WERI-Rb-1 (cell line): ENCODE data around the gene ZDHHC1.
A peak's percentile ranks its signal among the peaks of the same experiment; 100 is the strongest.

Source experiments
- DNase-seq: peaks from one replicate; pipeline ENCODE4 v3.0.0-alpha.2; 2020
- H3K27ac ChIP-seq: fragments of 250-450 bp; sonication (Bioruptor Pico); 2 replicates; pipeline ENCODE4 v1.5.1; 2020; ENCODE audit warnings: mild to moderate bottlenecking, moderate library complexity
- H3K27me3 ChIP-seq: fragments of 250-450 bp; sonication (Bioruptor Pico); 2 replicates; pipeline ENCODE4 v1.5.1; 2021; ENCODE audit warnings: mild to moderate bottlenecking, low read depth, moderate library complexity; ENCODE audit not compliant: insufficient read depth, severe bottlenecking
- H3K36me3 ChIP-seq: fragments of 250-450 bp; sonication (Bioruptor Pico); 2 replicates; pipeline ENCODE4 v1.5.1; 2020; ENCODE audit warnings: mild to moderate bottlenecking, moderate library complexity
- H3K4me3 ChIP-seq: 2 replicates; pipeline ENCODE4 v1.5.1; 2011; ENCODE audit warnings: low read depth, mild to moderate bottlenecking, control low read depth, low read length
- H3K9me3 ChIP-seq: fragments of 250-450 bp; sonication (Bioruptor Pico); 2 replicates; pipeline ENCODE4 v1.5.1; 2021; ENCODE audit warnings: mild to moderate bottlenecking, moderate library complexity; ENCODE audit not compliant: severe bottlenecking
- CTCF ChIP-seq: IDR thresholded peaks from 2 replicates; pipeline ENCODE4 v1.5.1; 2011; ENCODE audit warnings: low read depth, mild to moderate bottlenecking, control low read depth, inconsistent platforms, low read length

The ZDHHC1 gene

GRCh38 chr16:67411339-67411738 is 4.9 kb downstream of the ZDHHC1 start:
- DNase-seq = no peak
- H3K27ac ChIP-seq = no peak overlapping the region
- TF ChIP-seq CTCF = no peak
- no peak overlapping the region for H3K4me3 ChIP-seq
- H3K27me3 ChIP-seq = no peaks in the 10 kb centered on the region
- no peaks in the 10 kb centered on the region; the same call in 1 of the 2 replicates for H3K36me3 ChIP-seq
- H3K9me3 ChIP-seq = no peaks in the 10 kb centered on the region

GRCh38 chr16:67409631-67410030 is 6.6 kb downstream of the ZDHHC1 start:
- no peaks in the 10 kb centered on the region for H3K9me3 ChIP-seq
- no peak for TF ChIP-seq CTCF
- H3K27ac ChIP-seq = no peak overlapping the region
- no peaks in the 10 kb centered on the region for H3K27me3 ChIP-seq
- no peaks in the 10 kb centered on the region; the same call in 1 of the 2 replicates for H3K36me3 ChIP-seq
- DNase-seq = no peak
- H3K4me3 ChIP-seq = no peak overlapping the region

GRCh38 chr16:67407788-67408452 is 8.4 kb downstream of the ZDHHC1 start:
- Histone ChIP-seq H3K27me3 (no peaks in the 10 kb centered on the region), H3K4me3 (no peak overlapping the region), H3K36me3 (no peaks in the 10 kb centered on the region), H3K27ac (no peak overlapping the region), H3K9me3 (no peaks in the 10 kb centered on the region)
- DNase-seq = no peak
- 0 out of 2 replicates have a peak, but pooled peaks have one; percentile 15 for TF ChIP-seq CTCF

- Histone ChIP-seq H3K9me3 (no peaks in the 10 kb centered on the region), H3K27ac (no peak overlapping the region), H3K4me3 (no peak overlapping the region), H3K27me3 (no peaks in the 10 kb centered on the region), H3K36me3 (no peaks in the 10 kb centered on the region)
- DNase-seq = no peak
- TF ChIP-seq CTCF = no peak
Measured at GRCh38 chr16:67407176-67407787, 9.0 kb downstream of the ZDHHC1 start.

- Histone ChIP-seq H3K27ac (no peak overlapping the region), H3K4me3 (no peak overlapping the region), H3K27me3 (no peaks in the 10 kb centered on the region), H3K9me3 (no peaks in the 10 kb centered on the region), H3K36me3 (no peaks in the 10 kb centered on the region)
- no peak for TF ChIP-seq CTCF
- no peak for DNase-seq
Measured at GRCh38 chr16:67406111-67406971, 9.9 kb downstream of the ZDHHC1 start.
